IMR-90 (cell line): Measurements from ENCODE around the gene NOD1. TPM values are rescaled to one million over a fixed set of nuclear protein-coding genes. Genes with fewer than 3 reads are reported as not detected.

Experiments
- ATAC-seq: fragments of 200-7000 bp; cut with Tn5 transposase; 2 replicates; pipeline ENCODE4 v1.9.1; 2020; ENCODE audit warnings: low read depth, mild to moderate bottlenecking, moderate library complexity
- BruUV-seq: library from RNA; stranded (reverse); fragments of 400-500 nt; replicated peaks from 2 replicates; lab custom pipeline; 2021; lab: Mats Ljungman, UMichigan
- CTCF ChIA-PET: fragments of 300-600 bp; formaldehyde crosslinking; extraction: SDS; loops from one replicate; lab custom pipeline; 2021; ENCODE audit warnings: antibody characterized with exemption; lab: Yijun Ruan, JAX
- POLR2A ChIA-PET: fragments of 300-600 bp; sonication (Branson Sonifier 250); formaldehyde crosslinking; loops from one replicate; lab custom pipeline; 2022; ENCODE audit warnings: antibody characterized with exemption; ENCODE audit not compliant: unreplicated experiment; lab: Charles Lee
- DNase-seq: peaks from one replicate; pipeline ENCODE4 v3.0.0; 2013
- H2AFZ ChIP-seq: replicated peaks from 2 replicates; pipeline ENCODE3; 2013; ENCODE audit warnings: low read length, mild to moderate bottlenecking; ENCODE audit not compliant: poor library complexity
- H2AK5ac ChIP-seq: 2 replicates; pipeline ENCODE4 v1.6.1; 2013; ENCODE audit warnings: low read depth, low read length, inconsistent platforms
- H2AK9ac ChIP-seq: replicated peaks from 2 replicates; pipeline ENCODE3; 2013; ENCODE audit warnings: mild to moderate bottlenecking, low read depth, low read length, moderate library complexity; ENCODE audit not compliant: poor library complexity
- H2BK120ac ChIP-seq: 2 replicates; pipeline ENCODE4 v1.6.1; 2013; ENCODE audit warnings: low read depth, low read length, inconsistent platforms
- H2BK15ac ChIP-seq: 3 replicates; pipeline ENCODE4 v1.6.1; 2013; ENCODE audit warnings: low read depth, low read length, inconsistent platforms
- H2BK20ac ChIP-seq: 2 replicates; pipeline ENCODE4 v1.6.1; 2013; ENCODE audit warnings: low read depth, mild to moderate bottlenecking, inconsistent platforms, low read length, moderate library complexity
- H2BK5ac ChIP-seq: 2 replicates; pipeline ENCODE4 v1.6.1; 2013; ENCODE audit warnings: mild to moderate bottlenecking, low read depth, low read length, inconsistent platforms; ENCODE audit not compliant: poor library complexity, severe bottlenecking
- H3K14ac ChIP-seq: replicated peaks from 2 replicates; pipeline ENCODE4 v1.6.1; 2013; ENCODE audit warnings: low read depth, low read length, inconsistent platforms
- H3K18ac ChIP-seq: 2 replicates; pipeline ENCODE4 v1.6.1; 2013; ENCODE audit warnings: low read depth, low read length, control low read depth
- H3K23ac ChIP-seq: 2 replicates; pipeline ENCODE4 v1.6.1; 2013; ENCODE audit warnings: low read depth, low read length, inconsistent platforms
- H3K27ac ChIP-seq: 2 replicates; pipeline ENCODE4 v1.5.1; 2013; ENCODE audit warnings: mild to moderate bottlenecking, control low read depth, low read length; ENCODE audit not compliant: insufficient read depth
- H3K27me3 ChIP-seq: 2 replicates; pipeline ENCODE4 v1.6.1; 2013; ENCODE audit warnings: low read length; ENCODE audit not compliant: control insufficient read depth, insufficient read depth
- H3K36me3 ChIP-seq: 2 replicates; pipeline ENCODE4 v1.6.1; 2013; ENCODE audit warnings: low read length, mixed read lengths; ENCODE audit not compliant: control insufficient read depth, insufficient read depth
- H3K4ac ChIP-seq: 2 replicates; pipeline ENCODE4 v1.6.1; 2013; ENCODE audit warnings: low read depth, low read length, inconsistent platforms
- H3K4me1 ChIP-seq: 2 replicates; pipeline ENCODE4 v1.6.1; 2013; ENCODE audit warnings: low read length, mixed read lengths; ENCODE audit not compliant: control insufficient read depth, insufficient read depth
- H3K4me2 ChIP-seq: 2 replicates; pipeline ENCODE4 v1.6.1; 2013; ENCODE audit warnings: low read depth, mild to moderate bottlenecking, control low read depth, low read length, moderate library complexity
- H3K4me3 ChIP-seq: 2 replicates; pipeline ENCODE4 v1.5.1; 2013; ENCODE audit warnings: low read depth, mild to moderate bottlenecking, control low read depth, low read length, moderate library complexity; ENCODE audit not compliant: insufficient read depth
- H3K56ac ChIP-seq: 2 replicates; pipeline ENCODE4 v1.6.1; 2013; ENCODE audit warnings: low read length, inconsistent platforms; ENCODE audit not compliant: insufficient read depth; ENCODE audit errors: extremely low read depth
- H3K79me1 ChIP-seq, 2 experiments: 2 replicates each; pipeline ENCODE4 v1.6.1; 2013; ENCODE audit warnings: low read length in 2 of 2, inconsistent platforms in 1 of 2, low read depth in 1 of 2
- H3K9ac ChIP-seq: 2 replicates; pipeline ENCODE4 v1.6.1; 2013; ENCODE audit warnings: low read depth, low read length, control low read depth
- H3K9me1 ChIP-seq: 2 replicates; pipeline ENCODE4 v1.6.1; 2013; ENCODE audit warnings: low read length, inconsistent platforms; ENCODE audit not compliant: insufficient read depth
- H3K9me3 ChIP-seq: 2 replicates; pipeline ENCODE4 v1.6.1; 2013; ENCODE audit warnings: low read length; ENCODE audit not compliant: control insufficient read depth, insufficient read depth
- H4K20me1 ChIP-seq: 2 replicates; pipeline ENCODE4 v1.6.1; 2013; ENCODE audit warnings: low read length, inconsistent platforms; ENCODE audit not compliant: insufficient read depth
- H4K5ac ChIP-seq: 2 replicates; pipeline ENCODE4 v1.6.1; 2013; ENCODE audit warnings: mild to moderate bottlenecking, low read depth, low read length, control low read depth
- H4K8ac ChIP-seq, 2 experiments: 2 replicates each; pipeline ENCODE4 v1.6.1; 2013; ENCODE audit warnings: low read depth in 2 of 2, low read length in 2 of 2, control low read depth in 1 of 2, inconsistent platforms in 1 of 2
- H4K91ac ChIP-seq: 2 replicates; pipeline ENCODE4 v1.6.1; 2013; ENCODE audit warnings: low read depth, low read length, inconsistent platforms; ENCODE audit not compliant: insufficient read depth
- MXI1 ChIP-seq: IDR thresholded peaks from 2 replicates; pipeline ENCODE4 v1.6.1; 2012; ENCODE audit warnings: low read depth, mild to moderate bottlenecking, low read length, moderate library complexity, borderline replicate concordance
- dilution Hi-C: fragments of 300-500 bp; cut with HindIII; formaldehyde crosslinking; loops from one replicate; pipeline ENCODE4 v1.14.3; 2018; ENCODE audit warnings: low sequenced_read_pairs; ENCODE audit not compliant: unreplicated experiment
- in situ Hi-C: fragments of 300-500 bp; cut with MboI; formaldehyde crosslinking; loops from 3 replicates; pipeline ENCODE4 v1.14.3; 2019; ENCODE audit warnings: low sequenced_read_pairs, inconsistent platforms, mixed read lengths
- intact Hi-C: fragments of 100-400 bp; cut with micrococcal nuclease; formaldehyde crosslinking; loops from 2 replicates; pipeline ENCODE4 v1.10.0; 2022
- polyA plus RNA-seq, 3 experiments: library from polyadenylated mRNA; depleted of rRNA; stranded (reverse); fragments of >200 nt; gene quantifications; 2 replicates each; pipeline ENCODE4 v1.2.3, GENCODE V29; 2012; ENCODE audit warnings: low replicate concordance in 1 of 3
- total RNA-seq: library from RNA; depleted of rRNA; stranded (reverse); fragments of >200 nt; gene quantifications from 2 replicates; pipeline ENCODE4 v1.2.3, GENCODE V29; 2012

NOD1 gene
- total and polyA plus RNA-seq, 2 of the 4 experiments (the other 2 are of a cell fraction), result 1.8 to 3.0 TPM

GRCh38 chr7:30493228-30493627, 14.6 kb upstream of the NOD1 start:
- no peak overlapping the region for H2BK120ac ChIP-seq
- no peak overlapping the region for H2BK20ac ChIP-seq
- no peak overlapping the region for H3K4me2 ChIP-seq
- H2AK5ac ChIP-seq, result no peak overlapping the region
- no peaks in the 10 kb centered on the region for H4K20me1 ChIP-seq
- H3K4me1 ChIP-seq, result no peaks in the 10 kb centered on the region
- DNase-seq, result no peak
- ATAC-seq, result no peak
- no peak overlapping the region for H2BK15ac ChIP-seq
- no peak overlapping the region for H3K27ac ChIP-seq
- H3K36me3 ChIP-seq, result 0 out of 2 replicates have a peak, but pooled peaks cover 2% of the 10 kb centered on the region
- no peak overlapping the region for H2AFZ ChIP-seq
- H4K8ac ChIP-seq, result no peak overlapping the region
- H3K4ac ChIP-seq, result no peak overlapping the region
- no TSS peak for BruUV-seq
- H2BK5ac ChIP-seq, result no peak overlapping the region
- in situ Hi-C loops, result no loop called here
- CTCF ChIA-PET, result no interaction called here
- no peaks in the 10 kb centered on the region for H3K79me1 ChIP-seq
- no peak overlapping the region for H4K91ac ChIP-seq
- no peak overlapping the region for H3K56ac ChIP-seq
- no peak overlapping the region for H3K4me3 ChIP-seq
- H3K9me3 ChIP-seq, result peaks cover 5% of the 10 kb centered on the region; the same call in 1 of the 2 replicates
- H3K23ac ChIP-seq, result no peak overlapping the region
- no peak for TF ChIP-seq MXI1
- H3K9me1 ChIP-seq, result no peaks in the 10 kb centered on the region
- no peak overlapping the region for H3K18ac ChIP-seq
- POLR2A ChIA-PET, result no interaction called here
- no peak overlapping the region for H3K14ac ChIP-seq
- no peak overlapping the region for H3K9ac ChIP-seq
- H3K27me3 ChIP-seq, result no peaks in the 10 kb centered on the region
- dilution Hi-C loops, result no loop called here
- H2AK9ac ChIP-seq, result no peak overlapping the region
- intact Hi-C loops, result no loop called here
- H4K5ac ChIP-seq, result no peak overlapping the region
